MM.1S (cell line): Measurements from ENCODE around the gene USP13.

Source experiments
- DNase-seq: peaks from one replicate; pipeline ENCODE4 v3.0.0-alpha.2; 2015
- H2AFZ ChIP-seq: fragments of 300-600 bp; sonication (generic); 2 replicates; pipeline ENCODE4 v1.6.0; 2016; ENCODE audit warnings: antibody characterized with exemption, low read length
- H3F3A ChIP-seq: fragments of 300-600 bp; sonication (generic); 2 replicates; pipeline ENCODE4 v1.6.1; 2016; ENCODE audit warnings: mild to moderate bottlenecking, antibody characterized with exemption, low read length, moderate library complexity, mixed read lengths; ENCODE audit not compliant: insufficient read depth
- H3K27ac ChIP-seq: fragments of 300-600 bp; sonication (generic); 2 replicates; pipeline ENCODE4 v1.5.1; 2016; ENCODE audit warnings: mild to moderate bottlenecking, low read length
- H3K27me3 ChIP-seq: fragments of 300-600 bp; sonication (generic); replicated peaks from 2 replicates; pipeline ENCODE4 v1.6.0; 2016; ENCODE audit warnings: low read length; ENCODE audit not compliant: insufficient read depth
- H3K36me3 ChIP-seq: fragments of 300-600 bp; sonication (generic); replicated peaks from 2 replicates; pipeline ENCODE4 v1.6.1; 2016; ENCODE audit warnings: mild to moderate bottlenecking, low read length, mixed read lengths; ENCODE audit not compliant: insufficient read depth
- H3K4me1 ChIP-seq: fragments of 300-600 bp; sonication (generic); 2 replicates; pipeline ENCODE4 v1.6.1; 2016; ENCODE audit warnings: low read length, mixed read lengths
- H3K4me2 ChIP-seq: fragments of 300-600 bp; sonication (generic); 2 replicates; pipeline ENCODE4 v1.6.0; 2016; ENCODE audit warnings: low read depth, low read length
- H3K4me3 ChIP-seq: fragments of 300-600 bp; sonication (generic); 2 replicates; pipeline ENCODE4 v1.5.1; 2016; ENCODE audit warnings: low read length, mixed read lengths
- H3K79me2 ChIP-seq: fragments of 300-600 bp; sonication (generic); 2 replicates; pipeline ENCODE4 v1.6.1; 2016; ENCODE audit warnings: mixed run types, low read length, mixed read lengths
- H3K9ac ChIP-seq: fragments of 300-600 bp; sonication (generic); 2 replicates; pipeline ENCODE4 v1.6.1; 2016; ENCODE audit warnings: low read length, mixed read lengths
- H3K9me2 ChIP-seq: fragments of 300-600 bp; sonication (generic); replicated peaks from 2 replicates; pipeline ENCODE4 v1.6.1; 2016; ENCODE audit warnings: mild to moderate bottlenecking, low read length, mixed read lengths; ENCODE audit not compliant: insufficient read depth
- H3K9me3 ChIP-seq: fragments of 300-600 bp; sonication (generic); replicated peaks from 2 replicates; pipeline ENCODE4 v1.6.1; 2016; ENCODE audit warnings: mild to moderate bottlenecking, low read length, mixed read lengths; ENCODE audit not compliant: insufficient read depth
- H4K20me1 ChIP-seq: fragments of 300-600 bp; sonication (generic); 2 replicates; pipeline ENCODE4 v1.6.1; 2016; ENCODE audit warnings: mild to moderate bottlenecking, low read length, moderate library complexity, mixed read lengths; ENCODE audit not compliant: insufficient read depth
- EZH2 ChIP-seq: fragments of 300-600 bp; sonication (generic); optimal IDR thresholded peaks from 2 replicates; pipeline ENCODE3; 2017; ENCODE audit warnings: low read depth, mild to moderate bottlenecking, antibody characterized with exemption, low read length, mixed read lengths
- EZH2phosphoT487 ChIP-seq: fragments of 300-600 bp; sonication (generic); IDR thresholded peaks from 2 replicates; pipeline ENCODE4 v1.6.1; 2018; ENCODE audit warnings: antibody characterized with exemption, low read length
- TF ChIP-seq, protein P1 (sequence below): fragments of 300-600 bp; sonication (generic); IDR thresholded peaks from 2 replicates; pipeline ENCODE4 v1.5.1; 2016; ENCODE audit warnings: antibody characterized with exemption, low read length, mixed read lengths

USP13 gene

DNA sequence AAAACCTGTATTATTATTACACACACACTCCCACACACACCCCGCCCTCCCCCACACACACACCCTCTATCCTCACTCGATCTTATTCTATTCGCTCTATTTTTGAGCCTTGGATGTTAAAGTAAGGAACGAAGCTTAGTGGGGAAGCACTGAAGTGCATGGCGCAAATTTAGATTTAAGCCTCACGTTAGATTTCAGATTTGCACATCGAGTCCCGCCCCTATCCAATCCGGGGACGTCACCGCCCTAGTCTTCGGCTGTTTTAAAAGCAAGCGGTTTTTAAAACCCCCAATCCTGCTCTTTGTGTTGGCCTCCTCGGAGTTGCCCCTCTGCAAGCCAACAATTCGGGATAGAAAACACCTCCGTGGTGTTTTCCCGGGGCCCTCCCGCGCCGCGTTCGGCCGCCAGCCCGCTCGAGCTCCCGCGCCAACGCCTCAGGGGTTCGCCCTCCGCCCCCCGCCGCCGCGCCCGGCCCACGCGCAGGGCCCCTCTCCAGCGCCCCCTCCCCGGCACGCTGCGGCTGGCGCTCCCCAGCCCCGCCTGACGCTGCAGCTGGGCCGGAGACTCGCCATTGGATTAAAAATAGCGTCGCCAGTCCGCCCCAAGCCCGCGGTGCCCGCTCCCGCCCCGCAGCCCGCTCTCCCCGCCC lies at the start of gene USP13:
Gene USP13 (plus strand): TSS at position 594 of the 649 bp plus-strand sequence. CDS start 186 bp downstream, outside the sequence.
- H3K27me3 ChIP-seq: 0 out of 2 replicates have a peak, but pooled peaks cover 6% of the 10 kb centered on the region
- 0 out of 2 replicates have a peak, but pooled peaks cover 3% of the 10 kb centered on the region for H4K20me1 ChIP-seq
- H3F3A ChIP-seq: peaks cover 23% of the 10 kb centered on the region
- peak within 1 kb of the TSS; percentile 80 for H2AFZ ChIP-seq
- H3K4me2 ChIP-seq: peak within 1 kb of the TSS; percentile 82
- no peaks in the 10 kb centered on the region for H3K36me3 ChIP-seq
- peak; percentile 93 for DNase-seq
- H3K4me1 ChIP-seq: peaks cover 21% of the 10 kb centered on the region; the same call in 1 of the 2 replicates
- TF ChIP-seq EZH2phosphoT487: no peak
- TF ChIP-seq, protein P1, sequence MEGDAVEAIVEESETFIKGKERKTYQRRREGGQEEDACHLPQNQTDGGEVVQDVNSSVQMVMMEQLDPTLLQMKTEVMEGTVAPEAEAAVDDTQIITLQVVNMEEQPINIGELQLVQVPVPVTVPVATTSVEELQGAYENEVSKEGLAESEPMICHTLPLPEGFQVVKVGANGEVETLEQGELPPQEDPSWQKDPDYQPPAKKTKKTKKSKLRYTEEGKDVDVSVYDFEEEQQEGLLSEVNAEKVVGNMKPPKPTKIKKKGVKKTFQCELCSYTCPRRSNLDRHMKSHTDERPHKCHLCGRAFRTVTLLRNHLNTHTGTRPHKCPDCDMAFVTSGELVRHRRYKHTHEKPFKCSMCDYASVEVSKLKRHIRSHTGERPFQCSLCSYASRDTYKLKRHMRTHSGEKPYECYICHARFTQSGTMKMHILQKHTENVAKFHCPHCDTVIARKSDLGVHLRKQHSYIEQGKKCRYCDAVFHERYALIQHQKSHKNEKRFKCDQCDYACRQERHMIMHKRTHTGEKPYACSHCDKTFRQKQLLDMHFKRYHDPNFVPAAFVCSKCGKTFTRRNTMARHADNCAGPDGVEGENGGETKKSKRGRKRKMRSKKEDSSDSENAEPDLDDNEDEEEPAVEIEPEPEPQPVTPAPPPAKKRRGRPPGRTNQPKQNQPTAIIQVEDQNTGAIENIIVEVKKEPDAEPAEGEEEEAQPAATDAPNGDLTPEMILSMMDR: peak; percentile 13; the same call in 1 of the 2 replicates
- peak within 1 kb of the TSS; percentile 89 for H3K9ac ChIP-seq
- H3K9me3 ChIP-seq: no peaks in the 10 kb centered on the region
- peak within 1 kb of the TSS; percentile 90 for H3K4me3 ChIP-seq
- peaks cover 40% of the 10 kb centered on the region for H3K79me2 ChIP-seq
- no peaks in the 10 kb centered on the region for H3K9me2 ChIP-seq
- H3K27ac ChIP-seq: peak within 1 kb of the TSS; percentile 80

DNA sequence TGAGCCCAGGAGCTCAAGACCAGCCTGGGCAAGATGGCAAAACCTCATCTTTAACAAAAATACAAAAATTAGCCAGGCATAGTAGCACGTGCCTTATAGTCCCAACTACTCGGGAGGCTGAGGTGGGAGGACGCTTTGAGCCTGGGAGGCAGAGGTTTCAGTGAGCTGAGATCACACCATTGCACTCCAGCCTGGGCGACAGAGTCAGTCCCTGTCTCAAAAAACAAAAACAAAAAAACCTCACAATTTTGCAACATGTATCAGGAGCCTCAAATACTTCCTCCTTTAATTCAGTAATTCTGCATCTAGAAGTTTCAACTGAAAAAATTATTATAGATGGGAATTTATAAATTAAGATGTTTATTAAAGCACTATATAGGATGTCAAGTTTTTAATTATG lies 49.5 kb upstream of the USP13 start:
- no peak for DNase-seq
- H3K4me3 ChIP-seq: peak overlapping the region; percentile 88
- H3K9ac ChIP-seq: peak overlapping the region; percentile 89; the same call in 1 of the 2 replicates

GRCh38 chr3:179603831-179604230 lies 49.0 kb upstream of the USP13 start:
- Histone ChIP-seq H3F3A (peaks cover 6% of the 10 kb centered on the region; the same call in 1 of the 2 replicates), H3K4me1 (peaks cover 27% of the 10 kb centered on the region), H3K27ac (peak overlapping the region; percentile 64; the same call in 1 of the 2 replicates), H3K36me3 (peaks cover 13% of the 10 kb centered on the region), H3K27me3 (no peaks in the 10 kb centered on the region), H3K9me3 (no peaks in the 10 kb centered on the region), H3K4me2 (peak overlapping the region; percentile 71), H3K9ac (peak overlapping the region; percentile 89), H3K79me2 (peaks cover 81% of the 10 kb centered on the region), H2AFZ (peak overlapping the region; percentile 56), H3K4me3 (peak overlapping the region; percentile 88), H3K9me2 (no peaks in the 10 kb centered on the region), H4K20me1 (no peaks in the 10 kb centered on the region)
- DNase-seq: no peak
- TF ChIP-seq EZH2: no peak
- TF ChIP-seq, protein P1: no peak
- no peak for TF ChIP-seq EZH2phosphoT487

More for the DNA sequence above, 49.5 kb upstream of the USP13 start:
- Histone ChIP-seq H4K20me1 (no peaks in the 10 kb centered on the region), H3K4me2 (peak overlapping the region; percentile 71), H3K36me3 (peaks cover 13% of the 10 kb centered on the region), H3K27ac (no peak overlapping the region), H3K79me2 (peaks cover 76% of the 10 kb centered on the region), H3K9me2 (no peaks in the 10 kb centered on the region), H3K4me1 (peaks cover 22% of the 10 kb centered on the region), H2AFZ (no peak overlapping the region), H3F3A (peaks cover 6% of the 10 kb centered on the region; the same call in 1 of the 2 replicates), H3K27me3 (no peaks in the 10 kb centered on the region), H3K9me3 (no peaks in the 10 kb centered on the region)
- no peak for TF ChIP-seq EZH2
- TF ChIP-seq, protein P1: no peak
- no peak for TF ChIP-seq EZH2phosphoT487
